ENCODE measurements around the gene ZNF337. TPM values are rescaled to one million over a fixed set of nuclear protein-coding genes. Genes with fewer than 3 reads are reported as not detected.
"Not testable (repeated sequence)": the region's sequence is repeated elsewhere in the genome, so short reads cannot be mapped to it uniquely, and the experiment has no call there.

The ZNF337 gene
- total and polyA plus RNA-seq, 8 donors = 3.5 to 21.0 (median 15.5) TPM

DNA sequence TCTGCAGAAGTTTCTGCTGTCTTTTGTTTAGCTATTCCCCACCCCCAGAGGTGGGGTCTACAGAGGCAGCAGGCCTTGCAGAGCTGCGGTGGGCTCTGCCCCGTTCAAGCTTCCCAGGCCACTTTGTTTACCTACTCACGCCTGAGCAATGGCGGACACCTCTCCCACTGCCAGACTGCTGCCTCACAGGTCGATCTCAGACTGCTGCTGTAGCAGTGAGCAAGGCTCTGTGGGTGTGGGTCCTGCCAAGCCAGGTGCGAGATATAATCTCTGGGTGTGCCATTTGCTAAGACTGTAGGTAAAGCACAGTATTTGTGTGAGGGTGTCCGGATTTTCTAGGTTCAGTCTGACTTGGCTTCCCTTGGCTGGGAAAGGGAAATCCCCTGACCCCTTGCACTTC, 23.6 kb upstream of the ZNF337 start:
- no peak overlapping the region for H3K27ac ChIP-seq
- intact Hi-C loops (cut with DNase I; ENCODE audit: low total_unique reads) = no loop called here
- H3K27me3 ChIP-seq = no peaks in the 10 kb centered on the region
- no peak for DNase-seq
- peaks cover 0 to 12% (median 0%) of the 10 kb centered on the region in 4 donors for H3K9me3 ChIP-seq
- no peak for TF ChIP-seq EP300 (IDR thresholded peaks at IDR 0.05)
- TF ChIP-seq POLR2A (IDR thresholded peaks at IDR 0.05) = no peak
- TF ChIP-seq, protein P1, sequence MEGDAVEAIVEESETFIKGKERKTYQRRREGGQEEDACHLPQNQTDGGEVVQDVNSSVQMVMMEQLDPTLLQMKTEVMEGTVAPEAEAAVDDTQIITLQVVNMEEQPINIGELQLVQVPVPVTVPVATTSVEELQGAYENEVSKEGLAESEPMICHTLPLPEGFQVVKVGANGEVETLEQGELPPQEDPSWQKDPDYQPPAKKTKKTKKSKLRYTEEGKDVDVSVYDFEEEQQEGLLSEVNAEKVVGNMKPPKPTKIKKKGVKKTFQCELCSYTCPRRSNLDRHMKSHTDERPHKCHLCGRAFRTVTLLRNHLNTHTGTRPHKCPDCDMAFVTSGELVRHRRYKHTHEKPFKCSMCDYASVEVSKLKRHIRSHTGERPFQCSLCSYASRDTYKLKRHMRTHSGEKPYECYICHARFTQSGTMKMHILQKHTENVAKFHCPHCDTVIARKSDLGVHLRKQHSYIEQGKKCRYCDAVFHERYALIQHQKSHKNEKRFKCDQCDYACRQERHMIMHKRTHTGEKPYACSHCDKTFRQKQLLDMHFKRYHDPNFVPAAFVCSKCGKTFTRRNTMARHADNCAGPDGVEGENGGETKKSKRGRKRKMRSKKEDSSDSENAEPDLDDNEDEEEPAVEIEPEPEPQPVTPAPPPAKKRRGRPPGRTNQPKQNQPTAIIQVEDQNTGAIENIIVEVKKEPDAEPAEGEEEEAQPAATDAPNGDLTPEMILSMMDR (IDR thresholded peaks at IDR 0.05) = no peak
- no peak for TF ChIP-seq POLR2AphosphoS5 (IDR thresholded peaks at IDR 0.05)
- 48 to 91% (median 70%) methylated on average over 6 to 7 of the region's 7 CpGs for WGBS, 5 donors
- H3K4me3 ChIP-seq = no peak overlapping the region
- H3K4me1 ChIP-seq = peaks cover 0 to 9% (median 4%) of the 10 kb centered on the region in 4 donors
- H3K36me3 ChIP-seq = peaks cover 0 to 13% (median 0%) of the 10 kb centered on the region in 4 donors

DNA sequence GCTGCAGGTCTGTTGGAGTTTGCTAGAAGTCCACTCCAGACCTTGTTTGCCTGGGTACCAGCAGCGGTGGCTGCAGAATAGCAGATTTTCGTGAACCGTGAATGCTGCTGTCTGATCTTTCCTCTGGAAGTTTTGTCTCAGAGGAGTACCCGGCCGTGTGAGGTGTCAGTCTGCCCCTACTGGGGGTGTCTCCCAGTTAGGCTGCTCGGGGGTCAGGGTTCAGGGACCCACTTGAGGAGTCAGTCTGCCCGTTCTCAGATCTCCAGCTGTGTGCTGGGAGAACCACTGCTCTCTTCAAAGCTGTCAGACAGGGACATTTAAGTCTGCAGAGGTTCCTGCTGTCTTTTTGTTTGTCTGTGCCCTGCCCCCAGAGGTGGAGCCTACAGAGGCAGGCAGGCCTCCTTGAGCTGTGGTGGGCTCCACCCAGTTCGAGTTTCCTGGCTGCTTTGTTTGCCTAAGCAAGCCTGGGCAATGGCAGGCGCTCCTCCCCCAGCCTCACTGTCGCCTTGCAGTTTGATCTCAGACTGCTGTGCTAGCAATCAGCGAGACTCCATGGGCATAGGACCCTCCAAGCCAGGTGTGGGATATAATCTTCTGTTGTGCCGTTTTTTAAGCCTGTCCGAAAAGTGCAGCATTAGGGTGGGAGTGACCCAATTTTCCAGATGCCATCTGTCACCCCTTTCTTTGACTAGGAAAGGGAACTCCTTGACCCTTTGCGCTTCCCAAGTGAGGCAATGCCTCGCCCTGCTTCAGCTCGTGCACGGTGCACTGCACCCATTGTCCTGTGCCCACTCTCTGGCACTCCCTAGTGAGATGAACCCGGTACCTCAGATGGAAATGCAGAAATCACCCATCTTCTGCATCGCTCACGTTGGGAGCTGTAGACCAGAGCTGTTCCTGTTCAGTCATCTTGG, 22.5 kb upstream of the ZNF337 start:
- WGBS, 5 donors = 58 to 72% (median 68%) methylated on average over 20 of the region's 20 CpGs
- H3K4me1 ChIP-seq; H3K27ac ChIP-seq; intact Hi-C loops (cut with DNase I; ENCODE audit: low total_unique reads); H3K27me3 ChIP-seq: not testable (repeated sequence)
- H3K4me3 ChIP-seq = peak overlapping the region in 1 of 4 donors; percentile 11
- peaks cover 0 to 12% (median 0%) of the 10 kb centered on the region in 4 donors for H3K9me3 ChIP-seq
- peaks cover 0 to 13% (median 0%) of the 10 kb centered on the region in 4 donors for H3K36me3 ChIP-seq
- DNase-seq = peak; percentile 25 to 52

DNA sequence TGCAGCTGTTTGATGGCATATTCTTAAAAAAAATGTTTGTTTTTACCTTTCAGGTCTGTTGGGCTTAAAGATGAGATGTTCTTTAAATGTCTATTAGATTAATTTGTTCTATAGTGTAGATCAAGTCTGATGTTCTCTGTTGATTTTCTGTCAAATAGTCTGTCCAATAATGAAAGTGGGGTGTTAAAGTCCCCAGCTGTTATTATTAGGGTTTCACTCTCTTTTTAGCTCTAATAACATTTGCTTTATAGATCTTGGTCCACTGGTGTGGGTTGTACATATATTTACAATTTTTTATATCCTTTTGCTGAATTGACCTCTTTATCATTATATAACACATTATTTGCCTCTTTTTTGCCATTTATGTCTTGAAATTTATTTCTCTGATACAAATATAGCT, 11.0 kb upstream of the ZNF337 start:
- no peaks in the 10 kb centered on the region for H3K27me3 ChIP-seq
- no peak for DNase-seq
- TF ChIP-seq EP300 (IDR thresholded peaks at IDR 0.05) (no peak), POLR2A (IDR thresholded peaks at IDR 0.05) (no peak), POLR2AphosphoS5 (IDR thresholded peaks at IDR 0.05) (no peak)
- TF ChIP-seq, protein P1 (IDR thresholded peaks at IDR 0.05) = no peak
- H3K9me3 ChIP-seq = peaks cover 0 to 11% (median 6%) of the 10 kb centered on the region in 4 donors
- no peaks in the 10 kb centered on the region for H3K4me1 ChIP-seq
- H3K4me3 ChIP-seq = no peak overlapping the region
- no peak overlapping the region for H3K27ac ChIP-seq
- H3K36me3 ChIP-seq = no peaks in the 10 kb centered on the region
- intact Hi-C loops (cut with DNase I; ENCODE audit: low total_unique reads) = no loop called here

DNA sequence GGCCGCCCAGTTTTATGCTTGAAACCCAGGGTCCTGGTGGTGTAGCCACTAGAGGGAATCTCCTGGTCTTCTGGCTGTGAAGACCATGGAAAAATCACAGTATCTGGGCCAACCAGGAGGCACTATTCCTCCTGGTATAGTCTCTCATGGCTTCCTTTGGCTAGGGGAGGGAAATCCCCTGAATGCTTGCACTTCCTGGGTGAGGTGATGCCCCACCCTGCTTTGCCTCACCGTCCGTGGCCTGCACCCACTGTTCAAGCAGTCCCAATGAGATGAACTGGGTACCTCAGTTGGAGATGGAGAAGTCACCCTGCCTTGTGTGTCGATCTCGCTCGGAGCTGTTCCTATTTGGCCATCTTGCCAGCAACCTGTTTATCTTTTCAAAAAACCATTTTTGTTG, 10.1 kb upstream of the ZNF337 start:
- H3K36me3 ChIP-seq = no peaks in the 10 kb centered on the region
- DNase-seq = no peak
- no peaks in the 10 kb centered on the region for H3K4me1 ChIP-seq
- 76 to 87% (median 81%) methylated on average over 6 of the region's 6 CpGs for WGBS, 5 donors
- H3K27ac ChIP-seq = no peak overlapping the region
- TF ChIP-seq, protein P1 (IDR thresholded peaks at IDR 0.05) = no peak
- TF ChIP-seq POLR2AphosphoS5 (IDR thresholded peaks at IDR 0.05) = no peak
- TF ChIP-seq POLR2A (IDR thresholded peaks at IDR 0.05) = no peak
- no peaks in the 10 kb centered on the region for H3K27me3 ChIP-seq
- intact Hi-C loops (cut with DNase I; ENCODE audit: low total_unique reads) = no loop called here
- no peak overlapping the region for H3K4me3 ChIP-seq
- H3K9me3 ChIP-seq = peaks cover 0 to 5% (median 1%) of the 10 kb centered on the region in 4 donors

DNA sequence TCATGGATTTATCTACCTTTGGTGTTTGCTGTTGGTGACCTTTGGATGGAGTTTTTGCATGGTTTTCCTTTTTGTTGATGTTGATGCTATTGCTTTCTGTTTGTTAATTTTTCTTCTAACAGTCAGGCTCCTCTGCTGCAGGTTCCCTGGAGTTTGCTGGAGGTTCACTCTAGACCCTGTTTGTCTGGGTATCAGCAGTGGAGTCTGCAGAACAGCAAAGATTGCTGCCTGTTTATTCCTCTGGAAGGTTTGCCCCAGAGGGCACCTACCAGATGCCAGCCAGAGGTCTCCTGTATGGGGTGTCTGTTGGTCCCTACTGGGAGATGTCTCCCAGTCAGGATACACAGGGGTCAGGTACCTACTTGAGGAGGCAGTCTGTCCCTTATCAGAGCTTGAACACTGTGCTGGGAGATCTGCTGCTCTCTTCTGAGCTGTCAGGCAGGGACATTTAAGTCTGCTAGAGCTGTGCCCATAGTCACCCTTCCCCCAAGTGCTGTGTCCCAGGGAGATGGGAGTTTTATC, 9.2 kb upstream of the ZNF337 start:
- TF ChIP-seq POLR2A (IDR thresholded peaks at IDR 0.05) = no peak
- TF ChIP-seq POLR2AphosphoS5 (IDR thresholded peaks at IDR 0.05) = no peak
- TF ChIP-seq EP300 (IDR thresholded peaks at IDR 0.05) = no peak
- TF ChIP-seq, protein P1 (IDR thresholded peaks at IDR 0.05) = no peak
- Histone ChIP-seq H3K27me3 (no peaks in the 10 kb centered on the region), H3K9me3 (peaks cover 0 to 5% (median 2%) of the 10 kb centered on the region in 4 donors), H3K4me3 (no peak overlapping the region), H3K36me3 (no peaks in the 10 kb centered on the region), H3K4me1 (no peaks in the 10 kb centered on the region), H3K27ac (no peak overlapping the region)
- no peak for DNase-seq
- intact Hi-C loops (cut with DNase I; ENCODE audit: low total_unique reads) = no loop called here

DNA sequence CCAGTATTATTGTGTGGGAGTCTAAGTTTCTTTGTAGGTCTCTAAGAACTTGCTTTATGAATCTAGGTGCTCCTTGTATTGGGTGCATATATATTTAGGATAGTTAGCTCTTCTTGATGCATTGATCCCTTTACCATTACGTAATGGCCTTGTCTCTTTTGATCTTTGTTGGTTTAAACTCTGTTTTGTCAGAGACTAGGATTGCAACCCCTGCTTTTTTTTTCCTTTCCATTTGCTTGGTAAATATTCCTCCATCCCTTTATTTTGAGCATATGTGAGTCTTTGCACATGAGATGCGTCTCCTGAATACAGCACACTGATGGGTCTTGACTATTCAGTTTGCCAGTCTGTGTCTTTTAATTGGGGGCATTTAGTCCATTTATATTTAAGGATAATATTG, 7.7 kb upstream of the ZNF337 start:
- 91 to 99% (median 96%) methylated on average over 2 of the region's 2 CpGs for WGBS, 5 donors
- H3K36me3 ChIP-seq = not testable (repeated sequence)

DNA sequence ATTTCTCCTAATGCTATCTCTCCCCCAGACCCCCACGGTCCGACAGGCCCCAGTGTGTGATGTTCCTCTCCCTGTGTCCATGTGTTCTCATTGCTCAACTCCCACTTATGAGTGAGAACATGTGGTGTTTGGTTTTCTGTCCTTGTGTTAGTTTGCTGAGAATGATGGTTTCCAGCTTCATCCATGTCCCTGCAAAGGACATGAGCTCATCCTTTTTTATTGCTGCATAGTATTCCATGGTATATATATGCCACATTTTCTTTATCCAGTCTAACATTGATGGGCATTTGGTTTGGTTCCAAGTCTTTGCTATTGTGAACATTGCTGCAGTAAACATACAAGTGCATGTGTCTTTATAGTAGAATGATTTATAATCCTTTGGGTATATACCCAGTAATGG, 4.2 kb upstream of the ZNF337 start:
- Histone ChIP-seq H3K4me1 (peaks cover 2 to 13% (median 7%) of the 10 kb centered on the region in 4 donors), H3K9me3 (peaks cover 0 to 17% (median 2%) of the 10 kb centered on the region in 4 donors)
- H3K4me3 ChIP-seq; H3K27ac ChIP-seq; intact Hi-C loops (cut with DNase I; ENCODE audit: low total_unique reads); H3K36me3 ChIP-seq; H3K27me3 ChIP-seq; DNase-seq: not testable (repeated sequence)
- WGBS, 5 donors = 88 to 95% (median 91%) methylated on average over 2 of the region's 2 CpGs

More for the DNA sequence above, 7.7 kb upstream of the ZNF337 start:
- peaks cover 0 to 17% (median 2%) of the 10 kb centered on the region in 4 donors for H3K9me3 ChIP-seq
- H3K27me3 ChIP-seq; H3K4me1 ChIP-seq; intact Hi-C loops (cut with DNase I; ENCODE audit: low total_unique reads); H3K4me3 ChIP-seq; H3K27ac ChIP-seq; DNase-seq: not testable (repeated sequence)

All from stomach (tissue), 9 donors.